Mammary epithelial cell (primary cell): ENCODE results near the gene MYO1H.

Experiments
- CTCF ChIP-seq, 2 donors: IDR thresholded peaks in 1 of 2; conservative IDR thresholded peaks in 1 of 2; 2 replicates each; pipeline ENCODE4 v1.5.1; 2011 to 2012; ENCODE audit warnings: inconsistent platforms in 2 of 2, low read length in 2 of 2, mild to moderate bottlenecking in 2 of 2, control low read depth in 1 of 2, low read depth in 1 of 2; ENCODE audit not compliant: insufficient read depth in 1 of 2; ENCODE audit errors: extremely low read depth in 1 of 2
- EZH2 ChIP-seq: IDR thresholded peaks from 2 replicates; pipeline ENCODE4 v1.6.1; 2012; ENCODE audit warnings: low read length, inconsistent platforms, borderline replicate concordance

GRCh38 chr12:109334887-109335286 lies 12.8 kb upstream of the MYO1H start:
- TF ChIP-seq CTCF (conservative IDR thresholded peaks at IDR 0.05 in 1 of 2, IDR thresholded peaks at IDR 0.05 in 1 of 2; ENCODE audit: extremely low read depth in 1 of 2, insufficient read depth in 1 of 2, low read depth in 1 of 2, low read length in 2 of 2) = no peak
- TF ChIP-seq EZH2 = no peak
